Measurements from ENCODE around the gene TMEM163.

TMEM163 gene

GRCh38 chr2:134707330-134707676 lies 11.5 kb downstream of the TMEM163 start:
- no peak overlapping the region for H3K27ac ChIP-seq
- TF ChIP-seq CTCF (IDR thresholded peaks at IDR 0.05) = no peak
- H3K4me3 ChIP-seq = no peak overlapping the region
- no peak for DNase-seq (ENCODE audit: low spot score)

- H3K4me3 ChIP-seq = no peak overlapping the region
- DNase-seq (ENCODE audit: low spot score) = no peak
- no peak for TF ChIP-seq CTCF (IDR thresholded peaks at IDR 0.05)
- H3K27ac ChIP-seq = no peak overlapping the region
Measured at GRCh38 chr2:134706587-134707329, 12.0 kb downstream of the TMEM163 start.

DNA sequence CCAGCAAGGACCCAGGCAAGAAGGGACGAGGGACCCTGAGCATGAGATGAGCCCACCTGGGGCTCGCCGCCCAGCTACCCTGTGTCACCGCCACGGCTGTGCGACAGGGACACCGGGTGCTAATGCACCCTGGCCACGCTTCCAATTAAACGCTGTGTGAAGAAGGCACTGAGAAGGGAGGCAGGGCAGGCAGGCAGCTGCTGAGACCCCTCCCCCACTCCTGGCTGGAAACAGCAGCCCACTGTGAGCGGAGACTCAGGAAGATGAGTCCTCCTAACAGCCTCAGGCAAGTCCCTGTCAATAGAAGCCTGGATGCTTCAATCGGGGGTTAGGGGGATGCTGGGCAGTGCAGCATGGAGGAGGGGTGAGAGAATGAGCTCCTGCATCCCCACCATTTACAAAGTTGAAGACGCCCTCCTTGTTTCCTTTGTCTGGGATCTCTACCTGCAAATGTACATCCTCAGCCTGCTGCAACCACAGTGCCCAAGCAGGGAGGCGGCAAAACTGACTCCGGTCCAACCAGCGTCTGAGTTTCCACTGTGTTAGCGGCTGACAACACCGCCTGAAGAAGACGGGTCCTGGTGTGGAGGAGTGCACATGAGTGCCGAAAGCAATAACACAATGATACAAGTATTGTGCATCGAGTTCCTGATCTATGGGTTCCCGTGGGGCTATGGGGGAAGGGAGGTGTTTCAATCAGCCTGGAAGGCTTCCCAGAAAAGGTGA lies 12.8 kb downstream of the TMEM163 start:
- H3K27ac ChIP-seq = no peak overlapping the region
- no peak for TF ChIP-seq CTCF (IDR thresholded peaks at IDR 0.05)

GRCh38 chr2:134704173-134704572 lies 14.6 kb downstream of the TMEM163 start:
- DNase-seq (ENCODE audit: low spot score) = no peak
- TF ChIP-seq CTCF (IDR thresholded peaks at IDR 0.05) = no peak
- Histone ChIP-seq H3K4me3 (no peak overlapping the region), H3K27ac (no peak overlapping the region)

More for the DNA sequence above, 12.8 kb downstream of the TMEM163 start:
- no peak for DNase-seq (ENCODE audit: low spot score)
- no peak overlapping the region for H3K4me3 ChIP-seq

DNA sequence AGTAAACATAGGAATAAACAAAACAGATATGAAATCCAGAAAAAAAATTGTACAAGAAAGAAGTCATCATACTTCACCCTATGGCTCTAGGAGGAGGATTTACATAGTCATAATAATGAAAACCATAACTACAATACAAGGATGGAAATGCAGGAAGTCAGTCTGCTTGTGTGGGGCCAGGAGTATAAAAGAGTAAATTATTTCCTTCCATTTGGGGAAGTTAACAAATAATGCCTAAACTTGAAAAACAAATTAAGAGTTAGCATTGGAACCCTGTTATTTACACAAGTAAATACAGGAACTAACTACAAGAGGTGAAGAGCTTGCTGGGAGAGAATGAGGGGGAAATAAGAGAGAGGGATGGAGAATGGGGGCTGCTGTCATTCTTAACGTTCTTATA lies 15.4 kb downstream of the TMEM163 start:
- no peak for DNase-seq (ENCODE audit: low spot score)
- no peak for TF ChIP-seq CTCF (IDR thresholded peaks at IDR 0.05)
- Histone ChIP-seq H3K4me3 (no peak overlapping the region), H3K27ac (no peak overlapping the region)

DNA sequence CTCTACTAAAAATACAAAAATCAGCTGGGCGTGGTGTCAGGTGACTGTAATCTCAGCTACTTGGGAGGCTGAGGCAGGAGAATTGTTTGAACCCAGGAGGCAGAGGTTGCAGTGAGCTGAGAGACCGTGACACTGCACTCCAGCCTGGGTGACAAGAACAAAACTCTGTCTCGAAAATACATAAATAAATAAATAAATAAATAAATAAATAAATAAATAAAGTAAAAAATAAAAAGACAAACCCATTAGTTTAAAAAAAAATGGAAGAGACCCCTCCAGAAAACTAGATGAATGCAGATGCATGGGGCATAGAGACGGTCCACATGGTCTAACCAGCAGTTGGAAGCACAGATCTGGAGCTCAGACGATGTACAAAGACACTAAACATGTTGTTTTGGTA lies 18.1 kb downstream of the TMEM163 start:
- no peak for TF ChIP-seq CTCF (IDR thresholded peaks at IDR 0.05)
- DNase-seq (ENCODE audit: low spot score) = no peak
- no peak overlapping the region for H3K27ac ChIP-seq
- no peak overlapping the region for H3K4me3 ChIP-seq

- no peak for TF ChIP-seq CTCF (IDR thresholded peaks at IDR 0.05)
- H3K27ac ChIP-seq = no peak overlapping the region
- H3K4me3 ChIP-seq = no peak overlapping the region
- DNase-seq (ENCODE audit: low spot score) = no peak
Measured at GRCh38 chr2:134694411-134694810, 24.4 kb downstream of the TMEM163 start.
